Activated CD4-positive, CD25-positive, alpha-beta regulatory T cell treated with anti-CD3 and anti-CD28 coated beads, Interleukin-2, amount 50 U/mL, for 16 hours (primary cell): ENCODE data around the gene ZBTB26.
"Not testable (repeated sequence)": the region's sequence is repeated elsewhere in the genome, so short reads cannot be mapped to it uniquely, and the experiment has no call there.

ENCODE experiments used
- DNase-seq: peaks from one replicate; pipeline ENCODE4 v3.0.0-alpha.2; 2020; ENCODE audit warnings: low read depth, low spot score

Gene ZBTB26

GRCh38 chr9:122929796-122930354, 1.4 kb downstream of the ZBTB26 start:
- DNase-seq, result no peak

GRCh38 chr9:122923947-122924346, 7.4 kb downstream of the ZBTB26 start:
- no peak for DNase-seq

GRCh38 chr9:122922713-122923112, 8.6 kb downstream of the ZBTB26 start:
- no peak for DNase-seq

GRCh38 chr9:122918310-122918709, 13.0 kb downstream of the ZBTB26 start:
- no peak for DNase-seq

- DNase-seq, result peak; percentile 31
Measured at GRCh38 chr9:122912964-122913673, 18.2 kb downstream of the ZBTB26 start, which contains the start of gene ZBTB6. TSS of gene ZBTB6 (minus strand) at chr9:122913323. CDS start at chr9:122912072, 1,251 bp downstream.

GRCh38 chr9:122912671-122912963, 18.7 kb downstream of the ZBTB26 start:
- no peak for DNase-seq

GRCh38 chr9:122906122-122906521, 25.2 kb downstream of the ZBTB26 start:
- DNase-seq, result not testable (repeated sequence)

- DNase-seq, result peak; percentile 93
Measured at GRCh38 chr9:122904823-122905710, 26.2 kb downstream of the ZBTB26 start, which contains the start of gene RC3H2. TSS of gene RC3H2 (minus strand) at chr9:122905359. CDS start at chr9:122897509, 7,850 bp downstream.

GRCh38 chr9:122904466-122904822, 26.9 kb downstream of the ZBTB26 start:
- DNase-seq, result no peak

GRCh38 chr9:122900791-122901190, 30.5 kb downstream of the ZBTB26 start:
- no peak for DNase-seq

- no peak for DNase-seq
Measured at GRCh38 chr9:122897969-122898368, 33.3 kb downstream of the ZBTB26 start.

GRCh38 chr9:122888480-122888879, 42.8 kb downstream of the ZBTB26 start:
- DNase-seq, result no peak

- DNase-seq, result no peak
Measured at GRCh38 chr9:122883125-122883524, 48.2 kb downstream of the ZBTB26 start.

GRCh38 chr9:122879443-122879842, 51.9 kb downstream of the ZBTB26 start:
- no peak for DNase-seq

GRCh38 chr9:122875523-122875922, 55.8 kb downstream of the ZBTB26 start:
- DNase-seq, result no peak

GRCh38 chr9:122867276-122867675, 64.0 kb downstream of the ZBTB26 start:
- DNase-seq, result not testable (repeated sequence)

- no peak for DNase-seq
Measured at GRCh38 chr9:122866079-122866478, 65.2 kb downstream of the ZBTB26 start.
